Subcutaneous adipose tissue (tissue), 4 donors: ENCODE data around the gene DICER1. TPM values are rescaled to one million over a fixed set of nuclear protein-coding genes. Genes with fewer than 3 reads are reported as not detected.

Experiments used
- total RNA-seq, 4 donors: library from RNA; depleted of rRNA; stranded (reverse); fragments of >200 nt; gene quantifications; one replicate each; pipeline ENCODE4 v1.1.0, GENCODE V29; 2016
- TF ChIP-seq, protein P1 (sequence below): fragments of 450-650 bp; IDR thresholded peaks from one replicate; pipeline ENCODE4 v1.5.1; 2016; ENCODE audit warnings: low read depth, mild to moderate bottlenecking, control low read depth, antibody characterized with exemption, moderate library complexity

Gene DICER1
- total RNA-seq, 4 donors from 2014 or later = 76.2 to 137 (median 99.0) TPM

DNA sequence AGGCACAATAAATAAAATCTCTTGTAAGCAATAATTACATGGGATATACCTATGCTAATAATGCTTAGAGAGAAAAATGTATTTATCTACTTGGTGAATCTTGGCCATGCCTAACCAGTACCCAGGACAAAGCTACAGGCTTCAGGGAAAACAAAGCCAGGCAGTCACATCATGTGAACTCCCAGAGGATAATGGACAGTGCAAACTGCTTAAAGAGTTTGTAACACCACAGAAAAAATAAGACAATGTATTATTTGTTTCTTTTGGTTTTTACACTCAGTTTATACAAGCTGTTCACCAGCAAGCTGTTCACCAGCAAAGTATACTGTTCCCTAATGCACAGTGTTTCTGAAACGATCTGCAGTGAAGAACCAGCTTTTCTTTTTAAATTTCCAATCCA, 38.0 kb downstream of the DICER1 start:
- TF ChIP-seq, protein P1, sequence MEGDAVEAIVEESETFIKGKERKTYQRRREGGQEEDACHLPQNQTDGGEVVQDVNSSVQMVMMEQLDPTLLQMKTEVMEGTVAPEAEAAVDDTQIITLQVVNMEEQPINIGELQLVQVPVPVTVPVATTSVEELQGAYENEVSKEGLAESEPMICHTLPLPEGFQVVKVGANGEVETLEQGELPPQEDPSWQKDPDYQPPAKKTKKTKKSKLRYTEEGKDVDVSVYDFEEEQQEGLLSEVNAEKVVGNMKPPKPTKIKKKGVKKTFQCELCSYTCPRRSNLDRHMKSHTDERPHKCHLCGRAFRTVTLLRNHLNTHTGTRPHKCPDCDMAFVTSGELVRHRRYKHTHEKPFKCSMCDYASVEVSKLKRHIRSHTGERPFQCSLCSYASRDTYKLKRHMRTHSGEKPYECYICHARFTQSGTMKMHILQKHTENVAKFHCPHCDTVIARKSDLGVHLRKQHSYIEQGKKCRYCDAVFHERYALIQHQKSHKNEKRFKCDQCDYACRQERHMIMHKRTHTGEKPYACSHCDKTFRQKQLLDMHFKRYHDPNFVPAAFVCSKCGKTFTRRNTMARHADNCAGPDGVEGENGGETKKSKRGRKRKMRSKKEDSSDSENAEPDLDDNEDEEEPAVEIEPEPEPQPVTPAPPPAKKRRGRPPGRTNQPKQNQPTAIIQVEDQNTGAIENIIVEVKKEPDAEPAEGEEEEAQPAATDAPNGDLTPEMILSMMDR = no peak

DNA sequence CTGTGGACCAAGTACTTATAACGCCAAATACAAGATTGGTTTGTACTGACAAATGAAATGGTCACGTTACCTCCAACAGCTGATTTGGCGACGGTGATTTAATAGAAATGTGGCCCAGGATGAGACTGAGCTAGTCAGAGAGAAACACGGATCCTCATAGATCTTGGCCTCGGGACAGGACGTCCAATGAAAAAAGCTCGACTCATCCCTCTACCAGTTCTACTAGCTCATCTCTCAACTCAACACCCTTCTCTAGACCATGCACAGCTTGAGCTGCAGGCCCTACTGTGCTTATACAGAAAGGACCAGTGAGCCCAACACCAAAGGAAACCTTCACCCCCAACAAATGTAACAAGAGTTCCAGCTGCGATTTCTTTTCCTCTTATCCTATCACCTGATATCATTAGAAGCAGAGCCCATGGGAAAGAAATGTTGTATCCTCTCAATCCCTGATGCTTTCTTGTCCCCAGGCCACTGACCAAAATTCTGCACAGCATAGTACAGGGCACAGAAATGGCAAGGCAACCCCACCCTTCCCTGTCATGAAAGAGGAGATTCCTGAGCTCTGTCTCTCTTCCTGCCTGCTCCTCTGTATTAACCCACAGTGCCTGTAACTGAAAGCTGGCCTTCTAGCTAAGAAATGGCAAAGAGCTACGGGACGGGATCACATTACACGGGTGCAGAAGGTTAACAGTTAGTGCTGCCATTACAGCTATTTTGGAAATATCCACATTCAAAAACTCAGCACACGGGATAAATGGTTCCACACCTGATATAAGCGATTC, 39.2 kb downstream of the DICER1 start:
- TF ChIP-seq, protein P1 = no peak

- TF ChIP-seq, protein P1 = no peak
Observed at GRCh38 chr14:95113476-95113875, 43.9 kb downstream of the DICER1 start.

- TF ChIP-seq, protein P1 = no peak
Observed at GRCh38 chr14:95111507-95112164, 45.7 kb downstream of the DICER1 start.

DNA sequence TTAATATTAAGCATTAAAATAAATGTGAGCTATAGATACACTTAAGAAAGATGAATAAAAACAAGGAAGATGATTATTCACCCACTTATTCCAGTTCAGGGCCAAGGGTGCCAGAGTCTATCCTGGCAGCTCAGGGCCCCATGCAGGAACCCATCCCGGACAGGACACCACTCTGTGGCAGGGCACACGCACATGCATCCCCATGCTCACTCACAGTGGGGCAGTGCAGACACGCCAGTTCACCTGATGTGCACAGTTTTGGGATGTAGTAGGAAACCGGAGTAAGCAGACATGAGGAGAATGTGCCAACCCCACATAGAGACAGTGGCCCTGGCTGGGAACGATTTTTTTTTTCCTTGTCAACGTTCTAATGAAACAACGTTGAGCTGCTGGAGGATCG, 47.2 kb downstream of the DICER1 start:
- TF ChIP-seq, protein P1 = no peak

- TF ChIP-seq, protein P1 = no peak
Observed at GRCh38 chr14:95107711-95108110, 49.6 kb downstream of the DICER1 start.

DNA sequence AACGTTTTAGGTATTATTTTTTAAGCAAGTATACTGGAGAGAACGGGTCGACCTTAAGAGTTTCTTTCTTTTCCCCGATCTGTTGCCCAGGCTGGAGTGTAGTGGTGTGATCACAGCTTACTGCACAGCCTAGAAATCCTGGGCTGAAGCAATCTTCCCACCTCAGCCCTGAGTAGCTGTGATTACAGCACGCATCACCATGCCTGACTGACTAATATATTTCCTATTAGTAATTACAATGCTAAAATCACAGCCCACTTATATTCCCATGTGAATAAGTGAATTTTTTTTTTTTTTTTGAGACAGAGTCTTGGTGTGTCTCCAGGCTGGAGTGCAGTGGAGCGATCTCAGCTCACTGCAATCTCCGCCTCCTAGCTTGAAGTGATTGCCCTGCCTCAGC, 50.4 kb downstream of the DICER1 start:
- TF ChIP-seq, protein P1 = no peak
